Loucy (cell line): Measurements from ENCODE around the gene GLT8D2.

ENCODE experiments used
- H2AFZ ChIP-seq: fragments of 200-600 bp; sonication (generic); 2 replicates; pipeline ENCODE4 v1.6.0; 2016; ENCODE audit warnings: antibody characterized with exemption, mild to moderate bottlenecking, low read length, moderate library complexity
- H3F3A ChIP-seq: fragments of 200-600 bp; 2 replicates; pipeline ENCODE4 v1.6.0; 2016; ENCODE audit warnings: antibody characterized with exemption, low read depth, mild to moderate bottlenecking
- H3K27me3 ChIP-seq: fragments of 200-600 bp; sonication (generic); 2 replicates; pipeline ENCODE4 v1.6.1; 2014; ENCODE audit warnings: low read length, mild to moderate bottlenecking; ENCODE audit not compliant: insufficient read depth, poor library complexity, severe bottlenecking
- H3K36me3 ChIP-seq: fragments of 200-600 bp; sonication (generic); 2 replicates; pipeline ENCODE4 v1.6.1; 2016; ENCODE audit warnings: low read length; ENCODE audit not compliant: insufficient read depth
- H3K4me1 ChIP-seq: fragments of 200-600 bp; sonication (generic); 2 replicates; pipeline ENCODE4 v1.5.1; 2014; ENCODE audit warnings: low read length, mild to moderate bottlenecking; ENCODE audit not compliant: insufficient read depth, poor library complexity, severe bottlenecking
- H3K4me2 ChIP-seq: fragments of 200-600 bp; sonication (generic); 2 replicates; pipeline ENCODE4 v1.6.0; 2014; ENCODE audit warnings: antibody characterized with exemption, low read length, low read depth, mild to moderate bottlenecking; ENCODE audit not compliant: poor library complexity, severe bottlenecking
- H3K4me3 ChIP-seq: fragments of 200-600 bp; sonication (generic); 2 replicates; pipeline ENCODE4 v1.5.1; 2014; ENCODE audit warnings: low read length, mild to moderate bottlenecking, mixed read lengths; ENCODE audit not compliant: poor library complexity, severe bottlenecking
- H3K79me2 ChIP-seq: fragments of 200-600 bp; sonication (generic); 2 replicates; pipeline ENCODE4 v1.6.1; 2014; ENCODE audit warnings: low read length; ENCODE audit not compliant: insufficient read depth
- H3K9ac ChIP-seq: fragments of 200-600 bp; sonication (generic); 2 replicates; pipeline ENCODE4 v1.6.0; 2014; ENCODE audit warnings: mild to moderate bottlenecking, low read depth, low read length, moderate library complexity; ENCODE audit not compliant: poor library complexity, severe bottlenecking
- H3K9me2 ChIP-seq: fragments of 200-600 bp; sonication (generic); replicated peaks from 2 replicates; pipeline ENCODE4 v1.6.1; 2016; ENCODE audit warnings: low read depth, low read length, mixed read lengths
- H3K9me3 ChIP-seq: fragments of 200-600 bp; sonication (generic); 2 replicates; pipeline ENCODE4 v1.6.1; 2014; ENCODE audit warnings: mild to moderate bottlenecking, antibody characterized with exemption, low read length, low read depth; ENCODE audit not compliant: insufficient read depth
- H4K20me1 ChIP-seq: fragments of 200-600 bp; sonication (generic); 2 replicates; pipeline ENCODE4 v1.6.0; 2014; ENCODE audit warnings: antibody characterized with exemption, low read length, mild to moderate bottlenecking; ENCODE audit not compliant: insufficient read depth, poor library complexity, severe bottlenecking
- EZH2phosphoT487 ChIP-seq: fragments of 200-600 bp; IDR thresholded peaks from 2 replicates; pipeline ENCODE4 v1.6.1; 2018; ENCODE audit warnings: antibody characterized with exemption, mild to moderate bottlenecking, moderate library complexity, borderline replicate concordance
- TF ChIP-seq, protein P1 (sequence below): fragments of 200-600 bp; sonication (generic); conservative IDR thresholded peaks from 2 replicates; pipeline ENCODE4 v1.5.1; 2014; ENCODE audit warnings: mild to moderate bottlenecking, antibody characterized with exemption, low read length

GLT8D2 gene

DNA sequence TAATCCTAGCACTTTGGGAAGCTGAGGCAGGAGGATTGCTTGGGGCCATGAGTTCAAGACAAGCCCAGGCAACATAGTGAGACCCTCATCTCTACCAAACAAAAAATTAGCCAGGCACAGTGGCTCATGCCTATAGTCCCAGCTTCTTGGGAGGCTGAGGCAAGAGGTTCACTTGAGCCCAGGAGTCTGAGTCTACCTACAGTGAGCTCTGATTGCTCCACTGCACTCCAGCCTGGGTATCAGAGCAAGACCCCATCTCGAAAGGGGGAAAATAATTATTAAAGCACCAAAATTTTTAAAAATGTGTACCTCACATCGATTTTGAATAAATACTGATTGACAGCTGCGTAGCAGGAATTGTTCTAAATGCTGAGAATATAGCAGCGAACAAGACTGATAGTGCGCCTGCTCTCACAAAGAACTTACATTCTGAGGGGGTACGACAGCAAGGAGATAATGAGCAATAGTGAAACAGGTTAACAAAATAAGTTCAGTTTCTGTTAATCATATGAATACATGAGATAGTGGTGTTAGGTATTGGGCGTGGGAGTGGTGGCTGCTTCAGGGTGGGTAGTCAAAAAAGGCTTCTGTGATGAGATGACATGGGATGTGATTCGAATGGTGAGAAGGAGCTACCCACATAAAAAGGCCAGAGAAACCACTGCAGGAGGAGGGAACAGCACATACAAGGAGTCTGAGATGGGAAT is 33.9 kb upstream of the GLT8D2 start:
- Histone ChIP-seq H3K9me2 (no peaks in the 10 kb centered on the region), H3K27me3 (no peaks in the 10 kb centered on the region), H3K4me2 (no peak overlapping the region), H3K4me1 (peaks cover 6% of the 10 kb centered on the region), H3K4me3 (no peak overlapping the region), H3K36me3 (peaks cover 42% of the 10 kb centered on the region; the same call in 1 of the 2 replicates), H2AFZ (no peak overlapping the region), H3K9ac (no peak overlapping the region), H3F3A (no peaks in the 10 kb centered on the region), H3K79me2 (no peaks in the 10 kb centered on the region), H4K20me1 (peaks cover 7% of the 10 kb centered on the region), H3K9me3 (no peaks in the 10 kb centered on the region)
- TF ChIP-seq, protein P1, sequence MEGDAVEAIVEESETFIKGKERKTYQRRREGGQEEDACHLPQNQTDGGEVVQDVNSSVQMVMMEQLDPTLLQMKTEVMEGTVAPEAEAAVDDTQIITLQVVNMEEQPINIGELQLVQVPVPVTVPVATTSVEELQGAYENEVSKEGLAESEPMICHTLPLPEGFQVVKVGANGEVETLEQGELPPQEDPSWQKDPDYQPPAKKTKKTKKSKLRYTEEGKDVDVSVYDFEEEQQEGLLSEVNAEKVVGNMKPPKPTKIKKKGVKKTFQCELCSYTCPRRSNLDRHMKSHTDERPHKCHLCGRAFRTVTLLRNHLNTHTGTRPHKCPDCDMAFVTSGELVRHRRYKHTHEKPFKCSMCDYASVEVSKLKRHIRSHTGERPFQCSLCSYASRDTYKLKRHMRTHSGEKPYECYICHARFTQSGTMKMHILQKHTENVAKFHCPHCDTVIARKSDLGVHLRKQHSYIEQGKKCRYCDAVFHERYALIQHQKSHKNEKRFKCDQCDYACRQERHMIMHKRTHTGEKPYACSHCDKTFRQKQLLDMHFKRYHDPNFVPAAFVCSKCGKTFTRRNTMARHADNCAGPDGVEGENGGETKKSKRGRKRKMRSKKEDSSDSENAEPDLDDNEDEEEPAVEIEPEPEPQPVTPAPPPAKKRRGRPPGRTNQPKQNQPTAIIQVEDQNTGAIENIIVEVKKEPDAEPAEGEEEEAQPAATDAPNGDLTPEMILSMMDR = no peak
- no peak for TF ChIP-seq EZH2phosphoT487

DNA sequence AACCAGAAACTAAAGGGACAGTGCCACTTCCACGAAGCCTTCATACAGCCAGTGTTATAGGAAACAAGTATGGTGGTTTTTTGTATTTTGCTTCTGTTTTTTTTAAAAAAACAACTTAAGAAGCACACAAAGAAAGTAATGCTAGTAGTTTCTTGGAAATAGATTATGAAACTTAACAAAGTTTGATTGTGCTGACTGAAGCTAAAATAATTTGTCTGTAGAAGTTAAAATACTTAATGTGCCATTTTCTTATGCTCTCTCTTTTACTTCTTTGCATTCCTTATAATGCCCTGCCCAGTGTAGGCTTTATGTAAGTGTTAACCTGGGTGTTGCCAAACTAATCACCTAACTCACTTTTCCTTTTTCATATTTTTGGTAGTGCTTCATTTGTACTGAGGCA is 30.8 kb upstream of the GLT8D2 start:
- Histone ChIP-seq H3K79me2 (peaks cover 9% of the 10 kb centered on the region; the same call in 1 of the 2 replicates), H2AFZ (no peak overlapping the region), H3K36me3 (peaks cover 30% of the 10 kb centered on the region; the same call in 1 of the 2 replicates), H3K27me3 (no peaks in the 10 kb centered on the region), H3K9me2 (no peaks in the 10 kb centered on the region), H3K9me3 (no peaks in the 10 kb centered on the region), H3K4me1 (peaks cover 6% of the 10 kb centered on the region), H3F3A (no peaks in the 10 kb centered on the region), H3K4me3 (no peak overlapping the region), H3K4me2 (no peak overlapping the region), H4K20me1 (peaks cover 13% of the 10 kb centered on the region), H3K9ac (no peak overlapping the region)
- TF ChIP-seq, protein P1 = no peak
- TF ChIP-seq EZH2phosphoT487 = no peak

DNA sequence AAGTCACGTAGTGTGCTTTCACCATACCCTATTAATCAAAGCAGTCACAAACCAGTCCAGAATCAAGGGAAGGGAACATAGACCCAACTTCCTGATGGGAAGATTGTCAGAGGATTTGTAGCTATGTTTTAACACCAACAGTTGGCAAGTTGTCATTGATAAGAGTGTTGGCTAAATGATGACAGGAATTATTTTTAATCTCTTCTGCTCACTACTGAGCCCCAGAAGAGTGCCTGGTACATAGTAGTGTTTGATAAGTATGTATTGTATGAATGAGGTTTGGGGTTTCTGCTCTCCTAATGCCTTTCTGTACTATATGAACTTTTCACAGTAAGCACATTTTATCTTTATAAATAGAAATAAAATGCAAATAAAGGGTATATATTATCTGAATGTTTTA is 29.0 kb upstream of the GLT8D2 start:
- Histone ChIP-seq H3K9me3 (no peaks in the 10 kb centered on the region), H3K4me2 (no peak overlapping the region), H3K27me3 (no peaks in the 10 kb centered on the region), H3K36me3 (peaks cover 21% of the 10 kb centered on the region; the same call in 1 of the 2 replicates), H3F3A (no peaks in the 10 kb centered on the region), H3K4me3 (no peak overlapping the region), H4K20me1 (peaks cover 13% of the 10 kb centered on the region), H3K9me2 (no peaks in the 10 kb centered on the region), H3K9ac (no peak overlapping the region), H3K4me1 (peaks cover 6% of the 10 kb centered on the region), H2AFZ (no peak overlapping the region), H3K79me2 (peaks cover 14% of the 10 kb centered on the region; the same call in 1 of the 2 replicates)
- TF ChIP-seq EZH2phosphoT487 = no peak
- TF ChIP-seq, protein P1 = no peak
